HEK293 (cell line): Measurements from ENCODE around the gene ACSS1.

Experiments used
- CTCF ChIA-PET: fragments of 350-600 bp; formaldehyde crosslinking; extraction: SDS; loops from one replicate; lab custom pipeline; 2021; ENCODE audit warnings: antibody characterized with exemption; lab: Yijun Ruan, JAX
- POLR2A ChIA-PET: fragments of 300-600 bp; formaldehyde crosslinking; extraction: SDS; loops from one replicate; lab custom pipeline; 2020; ENCODE audit warnings: antibody characterized with exemption, inconsistent platforms; lab: Yijun Ruan, JAX
- H3K27ac ChIP-seq: fragments of 200-500 bp; sonication (Bioruptor generic); 2 replicates; pipeline ENCODE4 v1.5.1; 2014; ENCODE audit warnings: low read depth, low read length, control low read depth, inconsistent platforms; ENCODE audit errors: extremely low read depth
- H3K36me3 ChIP-seq, 2 experiments: fragments of 200-500 bp in 1 of 2; sonication (Bioruptor generic) in 1 of 2; 1 replicate in 1 of 2; 2 replicates in 1 of 2; pipeline ENCODE4 v1.5.1; 2014 to 2017; ENCODE audit warnings: inconsistent platforms in 2 of 2, low read length in 2 of 2; ENCODE audit not compliant: control insufficient read depth in 2 of 2, insufficient read depth in 1 of 2
- H3K4me1 ChIP-seq: fragments of 200-500 bp; sonication (Bioruptor generic); 2 replicates; pipeline ENCODE4 v1.5.1; 2014; ENCODE audit warnings: mild to moderate bottlenecking, low read length, inconsistent platforms; ENCODE audit not compliant: control insufficient read depth, insufficient read depth
- H3K4me3 ChIP-seq: 2 replicates; pipeline ENCODE4 v1.5.1; 2011; ENCODE audit warnings: low read depth, mild to moderate bottlenecking, control low read depth, low read length, moderate library complexity
- H3K9me3 ChIP-seq: fragments of 200-500 bp; sonication (Bioruptor generic); 2 replicates; pipeline ENCODE4 v1.5.1; 2014; ENCODE audit warnings: low read depth, low read length, inconsistent platforms; ENCODE audit not compliant: control insufficient read depth, insufficient read depth
- GLIS1 ChIP-seq: fragments of 450-650 bp; formaldehyde crosslinking; IDR thresholded peaks from 2 replicates; pipeline ENCODE4 v1.5.1; 2016; ENCODE audit warnings: missing biosample characterization, missing genetic modification characterization
- HOXD13 ChIP-seq: sonication (generic); formaldehyde crosslinking; IDR thresholded peaks from 2 replicates; pipeline ENCODE4 v1.8.0; 2022; ENCODE audit warnings: missing genetic modification reagents, borderline replicate concordance
- KLF7 ChIP-seq: fragments of 450-650 bp; formaldehyde crosslinking; IDR thresholded peaks from 2 replicates; pipeline ENCODE4 v1.5.1; 2016; ENCODE audit warnings: missing biosample characterization, missing genetic modification characterization, borderline replicate concordance
- ZBTB17 ChIP-seq: fragments of 450-650 bp; formaldehyde crosslinking; IDR thresholded peaks from 2 replicates; pipeline ENCODE4 v1.5.1; 2016; ENCODE audit warnings: missing biosample characterization, missing genetic modification characterization
- ZFHX2 ChIP-seq: fragments of 450-650 bp; formaldehyde crosslinking; conservative IDR thresholded peaks from 2 replicates; pipeline ENCODE4 v1.5.1; 2016; ENCODE audit warnings: missing biosample characterization, missing genetic modification characterization
- ZNF10 ChIP-seq: fragments of 450-650 bp; formaldehyde crosslinking; IDR thresholded peaks from 2 replicates; pipeline ENCODE4 v1.5.1; 2017; ENCODE audit warnings: missing biosample characterization, missing genetic modification characterization
- ZNF133 ChIP-seq: fragments of 450-650 bp; formaldehyde crosslinking; IDR thresholded peaks from 2 replicates; pipeline ENCODE4 v1.5.1; 2016; ENCODE audit warnings: missing biosample characterization, missing genetic modification characterization
- ZNF138 ChIP-seq: fragments of 450-650 bp; formaldehyde crosslinking; IDR thresholded peaks from 2 replicates; pipeline ENCODE4 v1.5.1; 2016; ENCODE audit warnings: missing biosample characterization, missing genetic modification characterization, borderline replicate concordance
- ZNF146 ChIP-seq: fragments of 450-650 bp; formaldehyde crosslinking; IDR thresholded peaks from 2 replicates; pipeline ENCODE4 v1.5.1; 2016; ENCODE audit warnings: missing biosample characterization, missing genetic modification characterization
- ZNF239 ChIP-seq: fragments of 450-650 bp; formaldehyde crosslinking; IDR thresholded peaks from 2 replicates; pipeline ENCODE4 v1.5.1; 2016; ENCODE audit warnings: missing biosample characterization, missing genetic modification characterization
- ZNF341 ChIP-seq: fragments of 450-650 bp; formaldehyde crosslinking; IDR thresholded peaks from 2 replicates; pipeline ENCODE4; 2016; ENCODE audit warnings: low read depth, missing biosample characterization, missing genetic modification characterization
- ZNF391 ChIP-seq: fragments of 450-650 bp; formaldehyde crosslinking; IDR thresholded peaks from 2 replicates; pipeline ENCODE4 v1.5.1; 2016; ENCODE audit warnings: low read depth, missing biosample characterization, missing genetic modification characterization, borderline replicate concordance
- ZNF404 ChIP-seq: fragments of 450-650 bp; formaldehyde crosslinking; IDR thresholded peaks from 2 replicates; pipeline ENCODE4 v1.5.1; 2017; ENCODE audit warnings: missing biosample characterization, missing genetic modification characterization
- ZNF560 ChIP-seq: fragments of 450-650 bp; formaldehyde crosslinking; IDR thresholded peaks from 2 replicates; pipeline ENCODE4 v1.5.1; 2017; ENCODE audit warnings: missing biosample characterization, missing genetic modification characterization, borderline replicate concordance
- ZNF670 ChIP-seq: fragments of 450-650 bp; formaldehyde crosslinking; IDR thresholded peaks from 2 replicates; pipeline ENCODE4 v1.5.1; 2016; ENCODE audit warnings: missing biosample characterization, missing genetic modification characterization, low read depth
- TF ChIP-seq, protein P1 (sequence below): fragments of 450-650 bp; formaldehyde crosslinking; IDR thresholded peaks from 2 replicates; pipeline ENCODE4 v1.5.1; 2017; ENCODE audit warnings: missing biosample characterization, missing genetic modification characterization
- TF ChIP-seq, protein P2 (sequence below): fragments of 450-650 bp; formaldehyde crosslinking; IDR thresholded peaks from 2 replicates; pipeline ENCODE4 v1.5.1; 2016; ENCODE audit warnings: missing biosample characterization, missing genetic modification characterization
- TF ChIP-seq, protein P3 (sequence below): fragments of 450-650 bp; formaldehyde crosslinking; IDR thresholded peaks from 2 replicates; pipeline ENCODE4 v1.5.1; 2016; ENCODE audit warnings: missing biosample characterization, missing genetic modification characterization
- TF ChIP-seq, protein P4 (sequence below): sonication (generic); formaldehyde crosslinking; IDR thresholded peaks from 2 replicates; pipeline ENCODE4 v1.8.1; 2022; ENCODE audit warnings: mild to moderate bottlenecking, moderate library complexity, missing genetic modification reagents
- TF ChIP-seq, protein P5 (sequence below): fragments of 450-650 bp; formaldehyde crosslinking; IDR thresholded peaks from 2 replicates; pipeline ENCODE4 v1.5.1; 2017; ENCODE audit warnings: missing biosample characterization, missing genetic modification characterization

ACSS1 gene

DNA sequence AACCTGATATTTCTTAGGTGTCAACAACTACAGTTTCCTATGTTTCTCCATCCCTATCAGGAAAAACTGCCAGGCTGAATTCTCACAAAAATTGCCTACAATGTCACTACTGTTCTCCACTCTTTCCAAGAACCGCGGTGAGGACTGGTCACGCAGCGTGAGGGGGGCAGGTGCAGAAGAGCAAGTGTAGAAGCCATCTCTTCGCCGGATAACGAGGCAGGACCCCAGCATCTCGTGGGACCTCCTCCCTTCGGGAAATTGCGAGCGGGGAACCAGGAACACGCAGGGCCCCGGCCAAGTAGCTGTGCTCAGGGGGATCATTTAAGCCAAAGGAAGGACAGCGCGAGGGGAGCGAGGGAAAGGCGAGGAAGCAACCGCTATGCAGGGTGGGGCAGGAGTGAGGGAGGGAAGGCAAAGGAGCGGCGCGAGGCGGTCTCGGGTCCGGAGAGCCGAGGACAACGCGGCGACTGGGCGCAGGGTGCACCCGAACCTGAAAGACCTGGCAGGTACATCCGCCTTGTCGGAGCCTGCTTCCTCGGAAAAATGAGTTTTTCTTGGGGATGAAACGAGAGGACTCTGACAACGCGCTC is 65.9 kb downstream of the ACSS1 start (continued):
- TF ChIP-seq, protein P1, sequence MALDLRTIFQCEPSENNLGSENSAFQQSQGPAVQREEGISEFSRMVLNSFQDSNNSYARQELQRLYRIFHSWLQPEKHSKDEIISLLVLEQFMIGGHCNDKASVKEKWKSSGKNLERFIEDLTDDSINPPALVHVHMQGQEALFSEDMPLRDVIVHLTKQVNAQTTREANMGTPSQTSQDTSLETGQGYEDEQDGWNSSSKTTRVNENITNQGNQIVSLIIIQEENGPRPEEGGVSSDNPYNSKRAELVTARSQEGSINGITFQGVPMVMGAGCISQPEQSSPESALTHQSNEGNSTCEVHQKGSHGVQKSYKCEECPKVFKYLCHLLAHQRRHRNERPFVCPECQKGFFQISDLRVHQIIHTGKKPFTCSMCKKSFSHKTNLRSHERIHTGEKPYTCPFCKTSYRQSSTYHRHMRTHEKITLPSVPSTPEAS (tag by site-specific recombination): no peak
- TF ChIP-seq, protein P2, sequence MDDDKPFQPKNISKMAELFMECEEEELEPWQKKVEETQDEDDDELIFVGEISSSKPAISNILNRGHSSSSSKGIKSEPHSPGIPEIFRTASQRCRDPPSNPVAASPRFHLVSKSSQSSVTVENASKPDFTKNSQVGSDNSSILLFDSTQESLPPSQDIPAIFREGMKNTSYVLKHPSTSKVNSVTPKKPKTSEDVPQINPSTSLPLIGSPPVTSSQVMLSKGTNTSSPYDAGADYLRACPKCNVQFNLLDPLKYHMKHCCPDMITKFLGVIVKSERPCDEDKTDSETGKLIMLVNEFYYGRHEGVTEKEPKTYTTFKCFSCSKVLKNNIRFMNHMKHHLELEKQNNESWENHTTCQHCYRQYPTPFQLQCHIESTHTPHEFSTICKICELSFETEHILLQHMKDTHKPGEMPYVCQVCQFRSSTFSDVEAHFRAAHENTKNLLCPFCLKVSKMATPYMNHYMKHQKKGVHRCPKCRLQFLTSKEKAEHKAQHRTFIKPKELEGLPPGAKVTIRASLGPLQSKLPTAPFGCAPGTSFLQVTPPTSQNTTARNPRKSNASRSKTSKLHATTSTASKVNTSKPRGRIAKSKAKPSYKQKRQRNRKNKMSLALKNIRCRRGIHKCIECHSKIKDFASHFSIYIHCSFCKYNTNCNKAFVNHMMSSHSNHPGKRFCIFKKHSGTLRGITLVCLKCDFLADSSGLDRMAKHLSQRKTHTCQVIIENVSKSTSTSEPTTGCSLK (tag by site-specific recombination): no peak
- no peak for TF ChIP-seq ZNF10
- TF ChIP-seq ZNF138 (tag by site-specific recombination): no peak
- TF ChIP-seq, protein P3, sequence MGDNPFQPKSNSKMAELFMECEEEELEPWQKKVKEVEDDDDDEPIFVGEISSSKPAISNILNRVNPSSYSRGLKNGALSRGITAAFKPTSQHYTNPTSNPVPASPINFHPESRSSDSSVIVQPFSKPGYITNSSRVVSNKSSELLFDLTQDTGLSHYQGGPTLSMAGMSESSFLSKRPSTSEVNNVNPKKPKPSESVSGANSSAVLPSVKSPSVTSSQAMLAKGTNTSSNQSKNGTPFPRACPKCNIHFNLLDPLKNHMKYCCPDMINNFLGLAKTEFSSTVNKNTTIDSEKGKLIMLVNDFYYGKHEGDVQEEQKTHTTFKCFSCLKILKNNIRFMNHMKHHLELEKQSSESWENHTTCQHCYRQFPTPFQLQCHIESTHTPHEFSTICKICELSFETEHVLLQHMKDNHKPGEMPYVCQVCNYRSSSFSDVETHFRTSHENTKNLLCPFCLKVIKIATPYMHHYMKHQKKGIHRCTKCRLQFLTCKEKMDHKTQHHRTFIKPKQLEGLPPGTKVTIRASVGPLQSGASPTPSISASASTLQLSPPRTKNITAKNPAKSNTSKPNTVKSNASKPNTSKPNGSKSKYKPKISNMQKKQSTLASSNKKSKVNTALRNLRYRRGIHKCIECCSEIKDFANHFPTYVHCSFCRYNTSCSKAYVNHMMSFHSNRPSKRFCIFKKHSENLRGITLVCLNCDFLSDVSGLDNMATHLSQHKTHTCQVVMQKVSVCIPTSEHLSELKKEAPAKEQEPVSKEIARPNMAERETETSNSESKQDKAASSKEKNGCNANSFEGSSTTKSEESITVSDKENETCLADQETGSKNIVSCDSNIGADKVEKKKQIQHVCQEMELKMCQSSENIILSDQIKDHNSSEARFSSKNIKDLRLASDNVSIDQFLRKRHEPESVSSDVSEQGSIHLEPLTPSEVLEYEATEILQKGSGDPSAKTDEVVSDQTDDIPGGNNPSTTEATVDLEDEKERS (tag by site-specific recombination): no peak
- no peak for TF ChIP-seq ZFHX2 (tag by site-specific recombination)
- 0 out of 2 replicates have a peak, but pooled peaks have one; percentile 35 for TF ChIP-seq ZNF146 (tag by site-specific recombination)
- no peak for TF ChIP-seq GLIS1 (tag by site-specific recombination)
- TF ChIP-seq HOXD13 (CRISPR knock-in tag): no peak
- no peak for TF ChIP-seq ZNF560 (tag by site-specific recombination)
- TF ChIP-seq ZNF391 (tag by site-specific recombination): no peak
- no peak for TF ChIP-seq ZNF404 (tag by site-specific recombination)
- peak; percentile 58 for TF ChIP-seq ZNF341
- TF ChIP-seq, protein P4, sequence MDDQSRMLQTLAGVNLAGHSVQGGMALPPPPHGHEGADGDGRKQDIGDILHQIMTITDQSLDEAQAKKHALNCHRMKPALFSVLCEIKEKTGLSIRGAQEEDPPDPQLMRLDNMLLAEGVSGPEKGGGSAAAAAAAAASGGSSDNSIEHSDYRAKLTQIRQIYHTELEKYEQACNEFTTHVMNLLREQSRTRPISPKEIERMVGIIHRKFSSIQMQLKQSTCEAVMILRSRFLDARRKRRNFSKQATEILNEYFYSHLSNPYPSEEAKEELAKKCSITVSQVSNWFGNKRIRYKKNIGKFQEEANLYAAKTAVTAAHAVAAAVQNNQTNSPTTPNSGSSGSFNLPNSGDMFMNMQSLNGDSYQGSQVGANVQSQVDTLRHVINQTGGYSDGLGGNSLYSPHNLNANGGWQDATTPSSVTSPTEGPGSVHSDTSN (CRISPR knock-in tag): no peak
- TF ChIP-seq KLF7: no peak
- TF ChIP-seq ZNF239 (tag by site-specific recombination): no peak
- 0 out of 2 replicates have a peak, but pooled peaks have one; percentile 14 for TF ChIP-seq ZNF133 (tag by site-specific recombination)

DNA sequence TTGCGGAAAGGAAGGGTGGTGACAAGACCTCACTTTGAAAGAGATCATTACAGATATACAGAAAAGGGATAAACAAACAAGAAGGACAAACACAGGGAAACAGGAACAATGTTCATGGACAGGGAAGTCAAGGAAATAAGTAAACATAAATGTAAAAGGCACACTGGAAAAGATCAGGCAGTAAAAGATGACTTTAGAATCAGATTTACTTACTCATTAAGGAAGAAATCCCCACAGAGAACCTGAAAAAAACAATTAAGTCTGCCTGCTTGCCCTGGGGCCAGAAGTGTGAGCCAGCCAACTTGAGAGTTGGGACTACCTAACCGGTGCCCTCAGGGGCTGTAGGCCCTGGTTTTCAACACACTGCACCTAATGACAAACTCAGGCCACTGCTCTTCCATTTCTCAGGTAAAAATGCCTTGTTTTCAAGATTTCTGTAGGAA is 67.1 kb downstream of the ACSS1 start:
- TF ChIP-seq, protein P5, sequence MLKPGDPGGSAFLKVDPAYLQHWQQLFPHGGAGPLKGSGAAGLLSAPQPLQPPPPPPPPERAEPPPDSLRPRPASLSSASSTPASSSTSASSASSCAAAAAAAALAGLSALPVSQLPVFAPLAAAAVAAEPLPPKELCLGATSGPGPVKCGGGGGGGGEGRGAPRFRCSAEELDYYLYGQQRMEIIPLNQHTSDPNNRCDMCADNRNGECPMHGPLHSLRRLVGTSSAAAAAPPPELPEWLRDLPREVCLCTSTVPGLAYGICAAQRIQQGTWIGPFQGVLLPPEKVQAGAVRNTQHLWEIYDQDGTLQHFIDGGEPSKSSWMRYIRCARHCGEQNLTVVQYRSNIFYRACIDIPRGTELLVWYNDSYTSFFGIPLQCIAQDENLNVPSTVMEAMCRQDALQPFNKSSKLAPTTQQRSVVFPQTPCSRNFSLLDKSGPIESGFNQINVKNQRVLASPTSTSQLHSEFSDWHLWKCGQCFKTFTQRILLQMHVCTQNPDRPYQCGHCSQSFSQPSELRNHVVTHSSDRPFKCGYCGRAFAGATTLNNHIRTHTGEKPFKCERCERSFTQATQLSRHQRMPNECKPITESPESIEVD: peak; percentile 64
- 0 out of 2 replicates have a peak, but pooled peaks have one; percentile 15 for TF ChIP-seq ZBTB17 (tag by site-specific recombination)
- TF ChIP-seq ZNF670 (tag by site-specific recombination): no peak
- TF ChIP-seq, all 188 proteins: peak for 2
- Histone ChIP-seq H3K4me1 (no peaks in the 10 kb centered on the region; the same call in none of the 2 replicates), H3K27ac (no peak overlapping the region), H3K9me3 (no peaks in the 10 kb centered on the region), H3K36me3 (peaks cover 0 to 9% of the 10 kb centered on the region in 2 experiments; a peak in 1 of 3 replicates), H3K4me3 (0 out of 2 replicates have a peak overlapping the region, but pooled peaks have one; percentile 4)
- CTCF ChIA-PET: no interaction called here
- POLR2A ChIA-PET: no interaction called here
